PC-3 (cell line): ENCODE results near the gene LRP2.

Experiments used
- CTCF ChIP-seq: fragments of 300-600 bp; sonication (generic); conservative IDR thresholded peaks from 2 replicates; pipeline ENCODE4 v1.5.1; 2017; ENCODE audit warnings: antibody characterized with exemption, low read depth, mild to moderate bottlenecking, low read length
- EZH2phosphoT487 ChIP-seq: fragments of 300-600 bp; sonication (generic); IDR thresholded peaks from 2 replicates; pipeline ENCODE4 v1.6.1; 2018; ENCODE audit warnings: mild to moderate bottlenecking, antibody characterized with exemption, low read length, borderline replicate concordance

DNA sequence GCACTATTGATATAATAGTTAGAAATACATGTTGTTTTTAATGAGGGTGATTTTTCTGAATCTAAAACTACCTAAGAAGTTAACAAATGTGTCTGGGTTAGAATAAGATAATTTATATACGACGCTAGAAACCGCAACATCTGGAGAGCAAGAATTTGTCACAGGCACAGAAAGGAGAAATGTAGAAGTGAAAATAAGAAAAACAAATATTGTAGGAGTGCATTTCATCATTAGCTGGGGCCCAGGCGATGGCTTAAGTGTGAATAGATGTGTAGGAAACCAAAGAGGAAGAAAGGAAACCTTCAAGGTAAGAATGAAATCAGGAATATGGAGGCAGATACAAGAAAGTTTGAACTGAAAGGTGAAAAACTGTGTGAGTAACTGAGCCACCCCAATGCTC, 90.3 kb downstream of the LRP2 start:
- no peak for TF ChIP-seq CTCF
- no peak for TF ChIP-seq EZH2phosphoT487
